H1 (cell line): ENCODE measurements around the gene ZNF232. TPM values are rescaled to one million over a fixed set of nuclear protein-coding genes. Genes with fewer than 3 reads are reported as not detected.

Experiments used
- BRCA1 ChIP-seq: IDR thresholded peaks from 2 replicates; pipeline ENCODE4 v1.6.1; 2012; ENCODE audit warnings: low read depth, low read length, improper control_type of control experiment
- CREB1 ChIP-seq: IDR thresholded peaks from 2 replicates; pipeline ENCODE4 v1.6.1; 2012; ENCODE audit warnings: inconsistent platforms
- CTBP2 ChIP-seq: IDR thresholded peaks from 2 replicates; pipeline ENCODE4 v1.7.0; 2011; ENCODE audit warnings: borderline replicate concordance, mild to moderate bottlenecking, moderate library complexity, mixed read lengths, low read length; ENCODE audit not compliant: insufficient read depth, insufficient read length
- EGR1 ChIP-seq: IDR thresholded peaks from 2 replicates; pipeline ENCODE4 v1.6.1; 2011; ENCODE audit warnings: low read depth, low read length, borderline replicate concordance
- HDAC2 ChIP-seq, 2 experiments: fragments of 300-600 bp in 1 of 2; sonication (generic) in 1 of 2; IDR thresholded peaks; 2 replicates each; pipeline ENCODE4 v1.6.1; 2011 to 2012; ENCODE audit warnings: low read depth in 2 of 2, low read length in 2 of 2, mild to moderate bottlenecking in 2 of 2, moderate library complexity in 2 of 2, borderline replicate concordance in 1 of 2, inconsistent platforms in 1 of 2
- JUND ChIP-seq: IDR thresholded peaks from 2 replicates; pipeline ENCODE4 v1.6.1; 2011; ENCODE audit warnings: mild to moderate bottlenecking, improper control_type of control experiment, low read length
- KDM4A ChIP-seq: IDR thresholded peaks from one replicate; pipeline ENCODE4 v1.7.1; 2012; ENCODE audit warnings: low read depth, mild to moderate bottlenecking, moderate library complexity, low read length, inconsistent platforms; ENCODE audit not compliant: severe bottlenecking
- MAFK ChIP-seq: IDR thresholded peaks from 2 replicates; pipeline ENCODE4 v1.6.1; 2012; ENCODE audit warnings: low read depth, mild to moderate bottlenecking, improper control_type of control experiment, low read length
- PHF8 ChIP-seq: fragments of 200-600 bp; sonication (generic); conservative IDR thresholded peaks from 2 replicates; pipeline ENCODE4 v1.7.1; 2012; ENCODE audit warnings: low read depth, mild to moderate bottlenecking, inconsistent platforms, low read length, moderate library complexity
- SIN3A ChIP-seq, 2 experiments: IDR thresholded peaks in 1 of 2; conservative IDR thresholded peaks in 1 of 2; 2 replicates each; pipeline ENCODE4 v1.6.1; 2011 to 2012; ENCODE audit warnings: low read length in 2 of 2, improper control_type of control experiment in 1 of 2, low read depth in 1 of 2, mild to moderate bottlenecking in 1 of 2
- SUZ12 ChIP-seq: fragments of 200-600 bp; sonication (generic); IDR thresholded peaks from 2 replicates; pipeline ENCODE4 v1.6.1; 2012; ENCODE audit warnings: mild to moderate bottlenecking, inconsistent platforms, low read length, moderate library complexity, mixed read lengths
- TAF1 ChIP-seq: IDR thresholded peaks from 2 replicates; pipeline ENCODE4 v1.6.1; 2011; ENCODE audit warnings: mild to moderate bottlenecking, low read depth, low read length
- TAF7 ChIP-seq: optimal IDR thresholded peaks from 2 replicates; pipeline ENCODE3; 2011; ENCODE audit warnings: low read depth, mild to moderate bottlenecking, inconsistent platforms, low read length, moderate library complexity, borderline replicate concordance
- TBP ChIP-seq: IDR thresholded peaks from 2 replicates; pipeline ENCODE4 v1.6.1; 2011; ENCODE audit warnings: low read depth, low read length, improper control_type of control experiment
- TEAD4 ChIP-seq: IDR thresholded peaks from 2 replicates; pipeline ENCODE4 v1.6.1; 2012; ENCODE audit warnings: low read depth, low read length, inconsistent platforms, mixed read lengths
- ZNF274 ChIP-seq: IDR thresholded peaks from 2 replicates; pipeline ENCODE4 v1.7.0; 2012; ENCODE audit warnings: low read length, borderline replicate concordance; ENCODE audit errors: extremely low read depth
- polyA plus RNA-seq, 7 experiments: library from polyadenylated mRNA; depleted of rRNA in 3 of 7; stranded (reverse) in 5 of 7; unstranded in 2 of 7; fragments of >200 nt in 5 of 7; fragments of 200-250 nt in 2 of 7; gene quantifications; 1 replicate in 5 of 7; 2 replicates in 1 of 7; 4 replicates in 1 of 7; pipeline versions ENCODE4 v1.2.1 to v1.2.3, GENCODE V29; 2011 to 2013; ENCODE audit warnings: missing spikeins in 2 of 7, mixed read lengths in 2 of 7
- total RNA-seq: library from RNA; stranded (reverse); fragmentation: NEBNext Ultra II Directional; extraction: Animal tissue kit (Norgen Biotek cat#: 25700); gene quantifications from 2 replicates; pipeline ENCODE4 v1.2.1, GENCODE V29; 2021
- TF ChIP-seq, protein P1 (sequence below), 3 experiments: IDR thresholded peaks; 1 replicate in 2 of 3; 2 replicates in 1 of 3; pipeline versions ENCODE4 v1.5.1 to v1.6.1; 2011; ENCODE audit warnings: low read length in 3 of 3, mild to moderate bottlenecking in 3 of 3, inconsistent platforms in 2 of 3, low read depth in 1 of 3, moderate library complexity in 1 of 3; ENCODE audit not compliant: insufficient read depth in 1 of 3; ENCODE audit errors: control extremely low read depth in 1 of 3
- TF ChIP-seq, protein P2 (sequence below): IDR thresholded peaks from 2 replicates; pipeline ENCODE4 v1.6.1; 2012; ENCODE audit warnings: inconsistent platforms
- TF ChIP-seq, protein P3 (sequence below): IDR thresholded peaks from 2 replicates; pipeline ENCODE4 v1.6.1; 2012; ENCODE audit warnings: inconsistent platforms

The ZNF232 gene
- total and polyA plus RNA-seq, 2 of the 8 experiments (the other 6 are each of a cell fraction or from before 2014, with no cell fraction given), result 11.1 to 41.0 TPM

DNA sequence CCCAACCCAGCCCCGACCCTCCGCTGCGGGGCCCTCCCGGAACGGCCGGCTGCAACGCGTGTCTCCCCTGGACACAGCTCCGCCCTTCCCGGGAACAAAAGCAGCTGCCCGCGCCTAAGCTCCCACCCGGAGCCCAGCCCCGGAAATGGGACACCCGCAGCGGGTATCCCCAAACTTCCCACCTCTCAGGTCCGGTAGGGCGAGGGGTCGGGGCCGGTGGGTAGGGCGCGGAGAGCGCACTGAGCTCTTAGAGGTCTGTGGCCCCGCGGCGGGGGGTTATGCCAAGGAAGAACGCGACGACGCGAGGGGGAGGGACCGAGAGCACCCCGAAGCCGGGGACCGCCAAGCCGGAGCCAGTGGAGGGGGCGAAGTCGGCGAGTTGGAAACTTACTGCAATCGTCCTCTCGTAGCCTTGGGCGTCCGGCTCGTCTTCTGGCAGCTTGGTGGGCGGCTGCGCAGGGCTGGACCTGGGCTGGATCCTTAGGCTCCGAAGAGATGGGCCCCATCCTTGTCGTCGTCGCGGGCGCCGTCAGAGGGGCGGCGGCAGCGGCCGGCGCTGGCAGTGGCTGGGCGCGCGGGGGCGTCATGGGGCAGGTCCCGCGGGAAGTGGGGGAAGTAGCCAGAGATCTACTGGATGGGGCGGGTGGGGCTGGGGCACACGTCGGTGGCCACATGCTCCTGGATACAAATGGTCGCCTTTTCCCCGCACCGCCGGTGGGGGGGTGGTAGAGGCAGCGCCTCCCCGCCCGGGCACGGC is 11.1 kb upstream of the ZNF232 start (continued):
- TF ChIP-seq CREB1, result peak; percentile 15; the same call in 1 of the 2 replicates
- TF ChIP-seq CTBP2, result no peak
- TF ChIP-seq JUND, result no peak
- TF ChIP-seq, protein P1, sequence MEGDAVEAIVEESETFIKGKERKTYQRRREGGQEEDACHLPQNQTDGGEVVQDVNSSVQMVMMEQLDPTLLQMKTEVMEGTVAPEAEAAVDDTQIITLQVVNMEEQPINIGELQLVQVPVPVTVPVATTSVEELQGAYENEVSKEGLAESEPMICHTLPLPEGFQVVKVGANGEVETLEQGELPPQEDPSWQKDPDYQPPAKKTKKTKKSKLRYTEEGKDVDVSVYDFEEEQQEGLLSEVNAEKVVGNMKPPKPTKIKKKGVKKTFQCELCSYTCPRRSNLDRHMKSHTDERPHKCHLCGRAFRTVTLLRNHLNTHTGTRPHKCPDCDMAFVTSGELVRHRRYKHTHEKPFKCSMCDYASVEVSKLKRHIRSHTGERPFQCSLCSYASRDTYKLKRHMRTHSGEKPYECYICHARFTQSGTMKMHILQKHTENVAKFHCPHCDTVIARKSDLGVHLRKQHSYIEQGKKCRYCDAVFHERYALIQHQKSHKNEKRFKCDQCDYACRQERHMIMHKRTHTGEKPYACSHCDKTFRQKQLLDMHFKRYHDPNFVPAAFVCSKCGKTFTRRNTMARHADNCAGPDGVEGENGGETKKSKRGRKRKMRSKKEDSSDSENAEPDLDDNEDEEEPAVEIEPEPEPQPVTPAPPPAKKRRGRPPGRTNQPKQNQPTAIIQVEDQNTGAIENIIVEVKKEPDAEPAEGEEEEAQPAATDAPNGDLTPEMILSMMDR (IDR thresholded peaks at IDR 0.05; ENCODE audit: control extremely low read depth in 1 of 3, insufficient read depth in 1 of 3, low read depth in 1 of 3, low read length in 3 of 3), result 0 out of 4 replicates have a peak, but pooled peaks of 1 of the 3 experiments have one; percentile 1
- peak; percentile 34; the same call in 1 of the 2 replicates for TF ChIP-seq EGR1
- no peak for TF ChIP-seq MAFK
- no peak for TF ChIP-seq TEAD4
- TF ChIP-seq KDM4A, result peak; percentile 84
- TF ChIP-seq ZNF274, result no peak
- TF ChIP-seq PHF8, result 0 out of 2 replicates have a peak, but pooled peaks have one; percentile 27
- no peak for TF ChIP-seq HDAC2 (IDR thresholded peaks at IDR 0.05; ENCODE audit: borderline replicate concordance in 1 of 2, low read depth in 2 of 2, low read length in 2 of 2)
- 0 out of 2 replicates have a peak, but pooled peaks have one; percentile 30 for TF ChIP-seq TAF1
- TF ChIP-seq SIN3A (conservative IDR thresholded peaks at IDR 0.05 in 1 of 2, IDR thresholded peaks at IDR 0.05 in 1 of 2; ENCODE audit: low read depth in 1 of 2, low read length in 2 of 2), result no peak
- TF ChIP-seq BRCA1, result no peak
- TF ChIP-seq TAF7, result no peak
- TF ChIP-seq, protein P2, sequence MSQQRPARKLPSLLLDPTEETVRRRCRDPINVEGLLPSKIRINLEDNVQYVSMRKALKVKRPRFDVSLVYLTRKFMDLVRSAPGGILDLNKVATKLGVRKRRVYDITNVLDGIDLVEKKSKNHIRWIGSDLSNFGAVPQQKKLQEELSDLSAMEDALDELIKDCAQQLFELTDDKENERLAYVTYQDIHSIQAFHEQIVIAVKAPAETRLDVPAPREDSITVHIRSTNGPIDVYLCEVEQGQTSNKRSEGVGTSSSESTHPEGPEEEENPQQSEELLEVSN, result peak; percentile 11; the same call in 1 of the 2 replicates
- TF ChIP-seq SUZ12, result 0 out of 2 replicates have a peak, but pooled peaks have one; percentile 5
- TF ChIP-seq, protein P3, sequence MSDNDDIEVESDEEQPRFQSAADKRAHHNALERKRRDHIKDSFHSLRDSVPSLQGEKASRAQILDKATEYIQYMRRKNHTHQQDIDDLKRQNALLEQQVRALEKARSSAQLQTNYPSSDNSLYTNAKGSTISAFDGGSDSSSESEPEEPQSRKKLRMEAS, result 0 out of 2 replicates have a peak, but pooled peaks have one; percentile 1
- TF ChIP-seq TBP, result peak; percentile 13; the same call in 1 of the 2 replicates
